ENCODE results near the gene C3orf18.

Gene C3orf18

DNA sequence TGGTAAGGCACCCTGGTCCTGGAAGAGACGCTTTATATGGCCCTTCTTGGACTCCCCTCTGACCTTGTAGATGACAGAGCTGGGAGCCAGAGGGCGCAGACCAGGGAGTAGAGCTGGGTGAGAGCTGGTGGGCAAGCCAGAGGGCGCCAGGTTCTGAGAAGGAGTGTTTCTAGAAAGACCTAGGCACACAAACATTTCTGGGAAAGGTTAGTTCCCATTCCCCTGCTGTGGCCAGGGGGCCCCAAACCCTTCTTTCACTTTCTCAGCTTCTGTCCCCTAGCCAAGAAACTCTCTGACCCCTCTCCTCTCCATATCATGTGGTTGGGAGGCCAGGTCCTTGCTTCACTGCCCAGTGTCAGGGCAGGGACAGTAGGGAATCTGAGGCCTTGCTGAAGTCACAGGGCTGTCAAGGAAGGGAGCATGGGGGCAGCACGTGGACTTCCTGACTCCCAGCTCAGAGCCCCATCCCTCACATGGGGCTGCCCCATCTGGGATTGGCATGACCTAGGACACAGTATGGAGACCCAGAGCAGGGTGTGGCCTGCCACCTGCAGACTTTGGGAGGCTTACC is 5.3 kb upstream of the C3orf18 start:
- ChIA-PET CTCF (interaction anchor here (0.5 to 6.0 kb wide), 20 partner anchors 8 to 1160 kb away, joined by 3 to 139 read pairs (median 3); partner anchors contain the start of genes CISH and MAPKAPK3), POLR2A (no interaction called here)
- no peak overlapping the region for H3K27ac ChIP-seq (ENCODE audit: extremely low read depth, low read depth, low read length)
- TF ChIP-seq, protein P1, sequence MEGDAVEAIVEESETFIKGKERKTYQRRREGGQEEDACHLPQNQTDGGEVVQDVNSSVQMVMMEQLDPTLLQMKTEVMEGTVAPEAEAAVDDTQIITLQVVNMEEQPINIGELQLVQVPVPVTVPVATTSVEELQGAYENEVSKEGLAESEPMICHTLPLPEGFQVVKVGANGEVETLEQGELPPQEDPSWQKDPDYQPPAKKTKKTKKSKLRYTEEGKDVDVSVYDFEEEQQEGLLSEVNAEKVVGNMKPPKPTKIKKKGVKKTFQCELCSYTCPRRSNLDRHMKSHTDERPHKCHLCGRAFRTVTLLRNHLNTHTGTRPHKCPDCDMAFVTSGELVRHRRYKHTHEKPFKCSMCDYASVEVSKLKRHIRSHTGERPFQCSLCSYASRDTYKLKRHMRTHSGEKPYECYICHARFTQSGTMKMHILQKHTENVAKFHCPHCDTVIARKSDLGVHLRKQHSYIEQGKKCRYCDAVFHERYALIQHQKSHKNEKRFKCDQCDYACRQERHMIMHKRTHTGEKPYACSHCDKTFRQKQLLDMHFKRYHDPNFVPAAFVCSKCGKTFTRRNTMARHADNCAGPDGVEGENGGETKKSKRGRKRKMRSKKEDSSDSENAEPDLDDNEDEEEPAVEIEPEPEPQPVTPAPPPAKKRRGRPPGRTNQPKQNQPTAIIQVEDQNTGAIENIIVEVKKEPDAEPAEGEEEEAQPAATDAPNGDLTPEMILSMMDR (tag by site-specific recombination; IDR thresholded peaks at IDR 0.05), result no peak
- no peak for TF ChIP-seq GLIS2 (tag by site-specific recombination; IDR thresholded peaks at IDR 0.05)
- no peak for TF ChIP-seq ZNF175 (tag by site-specific recombination; IDR thresholded peaks at IDR 0.05)
- no peak for TF ChIP-seq ZNF473 (tag by site-specific recombination; IDR thresholded peaks at IDR 0.05)
- no peak for TF ChIP-seq ZNF184 (tag by site-specific recombination; IDR thresholded peaks at IDR 0.05)
- no peak for TF ChIP-seq ZNF350 (tag by site-specific recombination; IDR thresholded peaks at IDR 0.05)
- TF ChIP-seq ZNF16 (tag by site-specific recombination; IDR thresholded peaks at IDR 0.05; ENCODE audit: low read depth), result no peak
- TF ChIP-seq ZNF776 (tag by site-specific recombination; IDR thresholded peaks at IDR 0.05; ENCODE audit: borderline replicate concordance), result no peak
- TF ChIP-seq, protein P2, sequence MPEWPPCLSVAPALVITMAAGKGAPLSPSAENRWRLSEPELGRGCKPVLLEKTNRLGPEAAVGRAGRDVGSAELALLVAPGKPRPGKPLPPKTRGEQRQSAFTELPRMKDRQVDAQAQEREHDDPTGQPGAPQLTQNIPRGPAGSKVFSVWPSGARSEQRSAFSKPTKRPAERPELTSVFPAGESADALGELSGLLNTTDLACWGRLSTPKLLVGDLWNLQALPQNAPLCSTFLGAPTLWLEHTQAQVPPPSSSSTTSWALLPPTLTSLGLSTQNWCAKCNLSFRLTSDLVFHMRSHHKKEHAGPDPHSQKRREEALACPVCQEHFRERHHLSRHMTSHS (tag by site-specific recombination; IDR thresholded peaks at IDR 0.05), result no peak
- peaks cover 0 to 49% of the 10 kb centered on the region in 2 experiments; a peak in 1 of 3 replicates for H3K36me3 ChIP-seq (ENCODE audit: control insufficient read depth in 2 of 2, insufficient read depth in 1 of 2, low read length in 2 of 2)
- no peak overlapping the region for H3K4me3 ChIP-seq (ENCODE audit: low read depth, low read length)
- no peaks in the 10 kb centered on the region; the same call in 1 of the 2 replicates for H3K4me1 ChIP-seq (ENCODE audit: control insufficient read depth, insufficient read depth, low read length)
- no peaks in the 10 kb centered on the region for H3K9me3 ChIP-seq (ENCODE audit: control insufficient read depth, insufficient read depth, low read depth, low read length)

DNA sequence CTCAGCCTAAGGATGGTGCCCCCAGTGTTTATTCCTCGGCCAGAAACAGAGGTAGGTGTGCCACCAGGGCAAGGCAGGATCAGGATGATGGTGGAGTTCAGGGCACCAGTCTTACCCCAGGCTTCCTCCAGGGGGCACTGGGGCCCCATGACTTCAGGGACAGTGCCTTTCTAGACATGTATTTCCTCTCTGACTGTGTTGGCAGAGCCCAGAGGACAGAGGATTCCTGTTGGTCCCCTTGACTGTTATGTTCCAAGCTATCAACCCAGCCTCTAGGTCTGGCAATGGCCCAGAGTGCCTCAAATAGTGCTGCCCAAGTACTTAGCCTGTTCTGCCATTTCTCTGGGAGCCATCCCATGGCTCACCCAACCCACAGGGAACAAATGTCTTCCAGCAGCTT is 4.6 kb upstream of the C3orf18 start:
- H3K4me3 ChIP-seq (ENCODE audit: low read depth, low read length), result no peak overlapping the region
- H3K27ac ChIP-seq (ENCODE audit: extremely low read depth, low read depth, low read length), result no peak overlapping the region
- H3K36me3 ChIP-seq (ENCODE audit: control insufficient read depth in 2 of 2, insufficient read depth in 1 of 2, low read length in 2 of 2), result peaks cover 0 to 41% of the 10 kb centered on the region in 2 experiments; a peak in 1 of 3 replicates
- H3K4me1 ChIP-seq (ENCODE audit: control insufficient read depth, insufficient read depth, low read length), result no peaks in the 10 kb centered on the region; the same call in 1 of the 2 replicates
- CTCF ChIA-PET, result interaction anchor here (0.5 to 6.0 kb wide), 17 partner anchors 9 to 1161 kb away, joined by 3 to 139 read pairs (median 3); partner anchors contain the start of genes CISH and MAPKAPK3
- no peaks in the 10 kb centered on the region for H3K9me3 ChIP-seq (ENCODE audit: control insufficient read depth, insufficient read depth, low read depth, low read length)
- TF ChIP-seq ZNF654 (tag by site-specific recombination; IDR thresholded peaks at IDR 0.05; ENCODE audit: low read depth) (peak; percentile 32), EGR2 (tag by site-specific recombination; IDR thresholded peaks at IDR 0.05; ENCODE audit: low read depth) (no peak)
- TF ChIP-seq, protein P1 (tag by site-specific recombination; IDR thresholded peaks at IDR 0.05), result peak; percentile 58
- POLR2A ChIA-PET, result no interaction called here

DNA sequence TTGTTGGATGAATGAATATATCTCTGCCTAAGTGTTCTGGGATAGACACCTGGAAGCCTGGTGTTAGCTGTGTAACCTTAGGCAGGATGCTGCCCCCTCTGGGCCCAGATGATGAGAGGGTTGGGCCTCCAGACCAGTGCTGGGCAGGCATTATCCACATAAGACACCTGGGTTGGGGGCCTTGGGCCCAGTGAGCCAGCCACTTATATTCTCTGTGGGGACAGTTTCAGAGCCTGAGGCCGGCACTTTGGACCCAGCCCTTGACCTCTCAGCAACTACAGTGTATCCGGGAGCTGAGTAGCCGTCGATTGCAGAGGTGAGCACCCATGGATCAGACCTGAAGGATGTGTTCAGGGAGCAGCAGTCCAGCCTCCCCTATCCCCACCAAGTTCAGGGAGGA is 3.9 kb upstream of the C3orf18 start:
- Histone ChIP-seq H3K36me3 (ENCODE audit: control insufficient read depth in 2 of 2, insufficient read depth in 1 of 2, low read length in 2 of 2) (peaks cover 0 to 35% of the 10 kb centered on the region in 2 experiments; a peak in 1 of 3 replicates), H3K4me1 (ENCODE audit: control insufficient read depth, insufficient read depth, low read length) (no peaks in the 10 kb centered on the region; the same call in 1 of the 2 replicates), H3K4me3 (ENCODE audit: low read depth, low read length) (no peak overlapping the region), H3K9me3 (ENCODE audit: control insufficient read depth, insufficient read depth, low read depth, low read length) (no peaks in the 10 kb centered on the region), H3K27ac (ENCODE audit: extremely low read depth, low read depth, low read length) (no peak overlapping the region)
- ChIA-PET CTCF (interaction anchor here (0.5 to 6.0 kb wide), 4 partner anchors 38 to 365 kb away, joined by 3 to 139 read pairs (median 10); partner anchors contain the start of genes CISH and MAPKAPK3), POLR2A (no interaction called here)
- TF ChIP-seq ZNF140 (tag by site-specific recombination; IDR thresholded peaks at IDR 0.05), result no peak
- TF ChIP-seq ZNF785 (tag by site-specific recombination; IDR thresholded peaks at IDR 0.05), result no peak
- TF ChIP-seq ZNF350 (tag by site-specific recombination; IDR thresholded peaks at IDR 0.05), result no peak
- no peak for TF ChIP-seq BCL11A (tag by site-specific recombination; IDR thresholded peaks at IDR 0.05; ENCODE audit: low read depth)
- TF ChIP-seq ZNF600 (tag by site-specific recombination; IDR thresholded peaks at IDR 0.05), result no peak
- TF ChIP-seq ZNF830 (tag by site-specific recombination; IDR thresholded peaks at IDR 0.05; ENCODE audit: low read depth), result no peak
- TF ChIP-seq YY1 (tag by site-specific recombination; IDR thresholded peaks at IDR 0.05), result no peak
- TF ChIP-seq ZNF354C (tag by site-specific recombination; IDR thresholded peaks at IDR 0.05; ENCODE audit: borderline replicate concordance, low read depth), result no peak
- TF ChIP-seq, protein P3, sequence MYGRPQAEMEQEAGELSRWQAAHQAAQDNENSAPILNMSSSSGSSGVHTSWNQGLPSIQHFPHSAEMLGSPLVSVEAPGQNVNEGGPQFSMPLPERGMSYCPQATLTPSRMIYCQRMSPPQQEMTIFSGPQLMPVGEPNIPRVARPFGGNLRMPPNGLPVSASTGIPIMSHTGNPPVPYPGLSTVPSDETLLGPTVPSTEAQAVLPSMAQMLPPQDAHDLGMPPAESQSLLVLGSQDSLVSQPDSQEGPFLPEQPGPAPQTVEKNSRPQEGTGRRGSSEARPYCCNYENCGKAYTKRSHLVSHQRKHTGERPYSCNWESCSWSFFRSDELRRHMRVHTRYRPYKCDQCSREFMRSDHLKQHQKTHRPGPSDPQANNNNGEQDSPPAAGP (tag by site-specific recombination; IDR thresholded peaks at IDR 0.05), result no peak
- TF ChIP-seq SALL2 (tag by site-specific recombination; IDR thresholded peaks at IDR 0.05; ENCODE audit: borderline replicate concordance), result no peak
- TF ChIP-seq ZNF184 (tag by site-specific recombination; IDR thresholded peaks at IDR 0.05), result no peak
- no peak for TF ChIP-seq ZNF560 (tag by site-specific recombination; IDR thresholded peaks at IDR 0.05; ENCODE audit: borderline replicate concordance)
- no peak for TF ChIP-seq ZNF610 (tag by site-specific recombination; IDR thresholded peaks at IDR 0.05; ENCODE audit: borderline replicate concordance)

Measured in HEK293 (cell line).